Medulla oblongata (tissue), 1 donor: Measurements from ENCODE around the gene LIN7A.
"Not testable (repeated sequence)": the region's sequence is repeated elsewhere in the genome, so short reads cannot be mapped to it uniquely, and the experiment has no call there.

Experiments
- DNase-seq: peaks from one replicate; pipeline ENCODE4 v3.0.0-alpha.2; 2015; ENCODE audit errors: extremely low spot score

Gene LIN7A

DNA sequence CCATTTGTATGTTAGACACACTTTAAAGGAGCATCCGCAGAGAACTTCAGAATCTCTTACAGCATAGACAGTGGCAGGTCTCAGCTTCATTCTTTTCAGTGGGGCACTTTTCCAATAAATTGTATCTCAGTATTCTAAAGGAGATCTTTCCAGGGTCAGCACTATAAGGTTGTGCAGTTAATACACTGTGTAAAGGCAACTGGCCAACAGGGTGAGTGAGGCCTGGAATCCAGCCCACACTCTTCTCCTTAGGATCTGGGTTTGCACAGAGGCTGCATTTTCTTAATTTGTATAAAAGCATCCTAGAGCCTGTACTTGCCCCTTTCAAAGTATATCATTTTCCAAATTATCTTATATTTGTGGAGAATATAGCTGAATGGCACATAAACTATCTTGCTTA is 126.9 kb downstream of the LIN7A start:
- no peak for DNase-seq

- no peak for DNase-seq
These were observed 130.0 kb downstream of the LIN7A start for GRCh38 chr12:80807640-80808288.

- no peak for DNase-seq
These were observed 132.6 kb downstream of the LIN7A start for GRCh38 chr12:80805106-80805505.

GRCh38 chr12:80802652-80803400 is 134.9 kb downstream of the LIN7A start:
- DNase-seq = no peak

DNA sequence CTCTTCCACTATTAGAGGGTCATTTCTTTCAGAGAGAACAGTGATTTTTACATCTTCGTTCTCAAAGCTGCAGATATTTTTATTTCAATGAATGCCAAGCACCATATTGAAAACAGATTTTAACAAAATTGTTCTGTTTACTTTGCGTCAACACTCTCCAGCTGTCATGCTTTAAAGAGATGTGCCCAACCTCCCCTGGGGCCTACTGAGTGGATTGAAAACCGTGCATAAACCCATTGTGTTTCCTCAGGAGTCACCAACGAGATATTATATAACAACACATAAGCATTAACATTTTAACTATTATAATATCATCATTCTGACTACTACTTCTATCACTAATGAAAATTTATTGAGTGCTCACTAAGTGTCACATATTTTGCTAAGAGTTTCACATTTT is 139.5 kb downstream of the LIN7A start:
- no peak for DNase-seq

GRCh38 chr12:80794551-80794950 is 143.2 kb downstream of the LIN7A start:
- peak; percentile 30 for DNase-seq

GRCh38 chr12:80792861-80793260 is 144.9 kb downstream of the LIN7A start:
- no peak for DNase-seq

DNA sequence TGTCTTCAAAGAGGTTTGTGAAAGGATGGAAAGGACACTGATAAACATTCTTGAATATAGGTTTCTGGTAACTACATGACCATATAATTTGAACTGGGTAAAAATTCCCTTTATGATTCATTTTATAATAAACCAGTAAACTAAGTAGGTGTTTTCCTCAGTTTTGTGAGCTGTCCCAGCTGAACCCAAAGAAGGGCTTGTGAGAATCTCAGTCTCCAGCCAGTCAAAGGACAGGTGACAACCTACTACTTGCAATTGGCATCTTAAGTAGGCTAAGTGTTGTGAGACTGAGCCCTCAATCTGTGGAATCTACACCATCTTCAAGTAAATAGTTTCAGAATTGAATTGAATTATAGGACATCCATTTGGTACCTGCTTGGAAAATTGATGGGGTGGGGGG is 145.9 kb downstream of the LIN7A start:
- DNase-seq = no peak

- not testable (repeated sequence) for DNase-seq
These were observed 149.3 kb downstream of the LIN7A start for GRCh38 chr12:80788407-80788806.

DNA sequence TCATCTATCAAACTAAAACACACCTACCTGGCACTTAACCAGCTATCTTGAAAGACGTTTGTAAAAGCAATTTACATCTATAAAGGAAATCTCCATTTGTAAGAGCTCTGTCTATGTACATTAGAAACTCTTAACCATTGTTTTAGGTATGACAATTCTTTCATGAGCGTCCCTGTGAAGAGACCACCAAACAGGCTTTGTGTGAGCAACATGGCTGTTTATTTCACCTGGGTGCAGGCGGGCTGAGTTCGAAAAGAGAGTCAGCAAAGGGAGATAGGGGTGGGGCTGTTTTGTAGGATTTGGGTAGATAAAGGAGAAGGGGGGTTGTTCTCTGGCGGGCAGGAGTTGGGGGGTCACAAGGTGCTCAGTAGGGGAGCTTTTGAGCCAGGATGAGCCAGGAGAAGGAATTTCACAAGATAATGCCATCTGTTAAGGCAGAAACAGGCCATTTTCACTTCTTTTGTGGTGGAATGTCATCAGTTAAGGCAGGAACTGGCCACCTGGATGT is 154.7 kb downstream of the LIN7A start:
- not testable (repeated sequence) for DNase-seq

DNA sequence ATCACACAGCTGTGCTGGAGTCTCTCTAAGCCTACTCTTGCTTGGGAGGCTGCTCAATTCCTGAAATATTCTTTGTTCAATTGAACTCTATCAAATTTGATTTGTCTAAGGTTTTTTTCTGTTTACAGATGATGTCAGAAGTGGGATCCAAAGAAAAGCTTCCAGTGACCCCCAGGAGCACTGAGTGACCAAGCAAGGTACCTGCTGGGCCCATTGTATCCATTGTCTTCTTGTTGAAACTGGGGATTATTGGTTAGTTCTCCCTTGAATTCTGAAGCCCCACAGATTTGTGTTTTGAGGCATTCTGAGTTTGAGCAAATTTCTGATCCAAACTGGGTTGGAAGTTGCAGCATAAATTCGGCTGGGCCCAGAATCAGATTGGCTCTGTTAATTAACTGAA is 156.4 kb downstream of the LIN7A start:
- DNase-seq = no peak

- no peak for DNase-seq
These were observed 157.0 kb downstream of the LIN7A start for GRCh38 chr12:80780746-80781145.

- peak; percentile 67 for DNase-seq
These were observed 159.7 kb downstream of the LIN7A start for GRCh38 chr12:80778005-80778541.

DNA sequence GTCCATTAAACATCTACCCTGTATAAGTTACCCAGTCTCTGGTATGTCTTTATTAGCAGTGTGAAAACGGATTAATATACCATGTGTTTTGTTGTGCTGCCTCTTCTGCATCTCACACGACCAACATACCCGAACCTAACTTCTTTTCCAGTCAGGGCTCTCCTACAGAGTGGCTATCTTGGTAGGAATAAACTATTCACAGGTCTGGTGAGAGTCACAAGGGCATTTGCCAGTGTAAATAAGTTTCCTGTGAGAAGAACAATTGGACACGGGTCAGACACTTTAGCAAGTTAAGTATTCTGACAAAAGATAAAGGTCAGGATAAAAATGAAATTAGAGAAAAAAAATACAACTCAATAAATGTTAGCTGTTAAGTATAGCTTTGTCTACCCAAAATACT is 160.1 kb downstream of the LIN7A start:
- no peak for DNase-seq

GRCh38 chr12:80776706-80777105 is 161.0 kb downstream of the LIN7A start:
- no peak for DNase-seq

GRCh38 chr12:80770958-80771357 is 166.8 kb downstream of the LIN7A start:
- DNase-seq = no peak

DNA sequence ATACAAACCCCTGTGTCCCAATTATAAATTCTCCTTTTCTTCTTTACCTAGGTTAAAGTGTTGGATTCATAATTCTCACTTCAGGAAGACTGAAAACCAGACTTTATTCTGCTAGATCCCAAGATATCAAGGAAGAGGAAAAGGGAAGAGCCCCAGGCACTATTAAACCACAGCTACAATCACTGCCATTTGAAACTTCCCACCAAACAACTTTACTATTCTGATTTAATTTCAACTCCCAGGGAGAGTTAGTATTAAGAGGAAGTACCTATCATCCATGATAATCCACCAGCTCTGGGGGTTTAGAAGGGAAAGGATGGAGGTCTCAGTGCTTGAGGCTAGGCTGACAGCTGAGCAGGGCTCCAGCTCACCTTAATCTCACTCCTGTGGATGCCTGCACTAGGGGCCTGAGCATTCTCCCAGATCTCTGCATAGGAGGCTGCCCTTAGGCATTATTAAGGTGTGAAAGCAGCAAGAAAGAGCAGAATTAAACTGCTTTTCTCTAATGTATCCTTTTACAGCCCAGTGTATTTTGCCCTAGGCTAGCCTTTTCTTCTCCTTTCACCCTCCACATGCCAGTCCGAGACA is 168.1 kb downstream of the LIN7A start:
- no peak for DNase-seq

DNA sequence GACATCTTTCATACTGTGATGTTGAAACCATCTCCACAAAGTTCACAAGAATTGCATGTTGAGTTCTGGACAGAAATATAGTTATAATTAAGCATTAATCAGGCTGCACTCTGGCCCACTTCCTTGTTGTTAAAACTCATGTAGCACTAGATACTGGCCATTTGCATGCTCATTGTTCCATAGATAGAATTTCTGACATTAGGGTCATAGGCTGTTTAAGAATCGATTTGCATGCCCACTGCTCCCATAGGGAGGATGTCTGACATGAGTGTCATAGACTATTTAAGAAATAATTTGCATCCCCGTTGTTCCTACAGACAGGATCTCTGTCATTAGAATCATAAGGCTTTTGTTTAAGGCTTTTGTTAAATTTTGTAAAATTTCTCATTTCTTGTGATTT is 170.8 kb downstream of the LIN7A start:
- DNase-seq = no peak

- DNase-seq = no peak
These were observed 171.5 kb downstream of the LIN7A start for GRCh38 chr12:80766210-80766609.

- DNase-seq = peak; percentile 52
These were observed 173.9 kb downstream of the LIN7A start for GRCh38 chr12:80763874-80764273.

DNA sequence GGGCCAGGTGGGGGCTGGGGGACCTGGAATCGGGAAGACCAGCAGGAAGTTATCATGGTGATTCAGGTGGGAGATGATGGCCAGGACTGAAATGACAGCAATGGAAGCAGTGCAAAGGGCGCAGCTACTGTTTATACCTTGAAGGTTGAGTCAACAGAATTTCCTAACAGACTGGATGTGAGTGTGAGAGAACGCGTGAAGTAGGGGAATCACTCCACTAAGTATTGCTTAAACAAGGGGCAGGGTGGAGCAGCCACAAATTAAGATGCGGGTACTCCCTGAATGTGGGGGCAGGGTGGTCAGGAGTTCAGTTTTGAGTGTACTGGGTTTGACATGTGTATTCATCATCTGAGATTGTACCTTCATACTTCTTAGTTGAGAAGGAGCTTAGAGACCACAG is 175.9 kb downstream of the LIN7A start:
- no peak for DNase-seq

DNA sequence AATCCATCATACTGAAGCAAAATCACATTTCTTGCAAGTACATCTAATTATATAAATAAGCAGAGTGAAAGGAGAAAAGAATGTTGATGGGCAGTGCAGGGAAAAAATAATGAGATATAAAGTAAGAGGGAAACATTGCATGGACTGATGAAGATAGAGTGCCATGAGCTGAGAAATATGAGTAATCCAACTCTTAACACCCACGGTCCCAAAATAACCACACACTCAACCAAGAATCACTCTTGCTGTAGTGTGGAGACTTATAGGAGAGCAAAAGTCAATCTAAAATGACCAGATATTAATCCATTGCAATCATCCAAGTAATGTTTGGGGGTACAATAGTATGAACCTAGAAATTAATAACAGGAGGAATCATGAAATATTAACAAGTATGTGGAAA is 180.9 kb downstream of the LIN7A start:
- DNase-seq = no peak

DNA sequence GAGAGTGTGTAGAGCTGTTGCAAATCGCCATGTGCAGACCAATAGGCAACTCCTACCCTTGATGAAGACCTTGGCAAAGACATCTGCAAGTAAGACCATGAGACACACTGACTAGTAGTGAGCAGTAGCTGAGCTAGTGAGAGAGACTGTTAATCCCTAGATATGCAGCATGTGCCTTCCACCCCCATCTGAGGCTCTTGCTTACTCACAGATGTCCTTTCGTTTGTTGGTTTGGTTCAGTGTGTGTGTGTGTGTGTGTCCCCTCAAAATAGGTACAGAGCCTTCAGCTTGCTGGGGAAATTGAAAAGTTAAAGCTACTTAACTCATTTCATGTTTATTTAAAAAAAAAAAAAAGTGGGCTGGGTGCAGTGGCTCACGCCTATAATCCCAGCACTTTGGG is 183.5 kb downstream of the LIN7A start:
- DNase-seq = no peak
